HepG2 (cell line): ENCODE measurements around the gene LCE2C. TPM values are rescaled to one million over a fixed set of nuclear protein-coding genes. Genes with fewer than 3 reads are reported as not detected.

Experiments
- ATAC-seq: fragments of 200-7000 bp; cut with Tn5 transposase; 3 replicates; pipeline ENCODE4 v1.9.1; 2020; ENCODE audit warnings: mild to moderate bottlenecking, moderate library complexity
- BruUV-seq: library from RNA; stranded (reverse); fragments of 400-500 nt; replicated peaks from 2 replicates; lab custom pipeline; 2021; lab: Mats Ljungman, UMichigan
- CTCF ChIA-PET: fragments of 300-600 bp; formaldehyde crosslinking; extraction: SDS; loops from one replicate; lab custom pipeline; 2021; ENCODE audit warnings: low total read pairs, inconsistent platforms, low intra/inter-chr PET ratio; lab: Yijun Ruan, JAX
- POLR2A ChIA-PET: fragments of 350-600 bp; sonication (Branson Sonifier 250); formaldehyde crosslinking; loops from one replicate; lab custom pipeline; 2020; ENCODE audit warnings: antibody characterized with exemption, inconsistent platforms; lab: Yijun Ruan, JAX
- DNase-seq: peaks from one replicate; pipeline ENCODE4 v3.0.0-alpha.2; 2015; ENCODE audit warnings: low spot score
- FAIRE-seq: peaks from 3 replicates; lab custom pipeline; 2011; peaks lifted over from hg19 to GRCh38; lab: Jason Lieb, UNC
- H2AFZ ChIP-seq: one replicate; pipeline ENCODE4 v1.6.1; 2011; ENCODE audit warnings: low read length, inconsistent platforms
- H3K27ac ChIP-seq: fragments of 300-600 bp; 3 replicates; pipeline ENCODE4 v1.8.0; 2011; ENCODE audit warnings: mixed run types, mild to moderate bottlenecking, mixed read lengths, low read length, inconsistent platforms; ENCODE audit not compliant: insufficient read depth; ENCODE audit errors: extremely low read length
- H3K27me3 ChIP-seq, 2 experiments: fragments of 200-600 bp in 1 of 2; 2 replicates in 1 of 2; 3 replicates in 1 of 2; pipeline versions ENCODE4 v1.6.0 to v1.8.0; 2011; ENCODE audit warnings: low read length in 2 of 2, mild to moderate bottlenecking in 2 of 2, moderate library complexity in 2 of 2, inconsistent platforms in 1 of 2; ENCODE audit not compliant: insufficient read depth in 2 of 2, control insufficient read depth in 1 of 2
- H3K36me3 ChIP-seq, 2 experiments: fragments of 200-600 bp in 1 of 2; replicated peaks in 1 of 2; 2 replicates in 1 of 2; 3 replicates in 1 of 2; pipeline versions ENCODE4 v1.5.1 to v1.8.0; 2011; ENCODE audit warnings: low read length in 2 of 2, inconsistent platforms in 1 of 2; ENCODE audit not compliant: insufficient read depth in 2 of 2, control insufficient read depth in 1 of 2
- H3K4me1 ChIP-seq: 2 replicates; pipeline ENCODE4 v1.5.1; 2012; ENCODE audit warnings: low read length, inconsistent platforms; ENCODE audit not compliant: insufficient read depth
- H3K4me2 ChIP-seq: 2 replicates; pipeline ENCODE4 v1.6.0; 2011; ENCODE audit warnings: low read depth, low read length, inconsistent platforms
- H3K4me3 ChIP-seq, 3 experiments: fragments of 200-600 bp in 1 of 3; sonication (generic), shearing (Covaris generic) in 1 of 3; replicated peaks in 1 of 3; 2 replicates each; pipeline ENCODE4 v1.5.1; 2011 to 2016; ENCODE audit warnings: low read length in 3 of 3, inconsistent platforms in 2 of 3, low read depth in 2 of 3, mild to moderate bottlenecking in 2 of 3, control low read depth in 1 of 3, mixed read lengths in 1 of 3; ENCODE audit not compliant: insufficient read depth in 1 of 3
- H3K79me2 ChIP-seq: one replicate; pipeline ENCODE4 v1.6.1; 2011; ENCODE audit warnings: low read length, inconsistent platforms; ENCODE audit not compliant: insufficient read depth
- H3K9ac ChIP-seq: 2 replicates; pipeline ENCODE4 v1.6.0; 2011; ENCODE audit warnings: mild to moderate bottlenecking, low read depth, low read length, inconsistent platforms; ENCODE audit not compliant: insufficient read depth
- H3K9me3 ChIP-seq: 2 replicates; pipeline ENCODE4 v1.5.1; 2012; ENCODE audit warnings: mild to moderate bottlenecking, low read length
- H4K20me1 ChIP-seq: 2 replicates; pipeline ENCODE4 v1.6.0; 2011; ENCODE audit warnings: inconsistent platforms, mild to moderate bottlenecking, low read length, moderate library complexity; ENCODE audit not compliant: insufficient read depth
- BORCS8-MEF2B ChIP-seq: sonication (generic); formaldehyde crosslinking; IDR thresholded peaks from 2 replicates; pipeline ENCODE4 v1.8.0; 2022; ENCODE audit warnings: mild to moderate bottlenecking, missing genetic modification reagents
- CREB1 ChIP-seq, 2 experiments: fragments of 450-650 bp in 1 of 2; IDR thresholded peaks; 2 replicates each; pipeline ENCODE4 v1.6.1; 2016 to 2017; ENCODE audit warnings: control low read depth in 1 of 2, mild to moderate bottlenecking in 1 of 2, missing compliant biosample characterization in 1 of 2, missing genetic modification characterization in 1 of 2
- HDAC2 ChIP-seq: sonication (generic); formaldehyde crosslinking; IDR thresholded peaks from 2 replicates; pipeline ENCODE4 v1.4.0; 2020; ENCODE audit warnings: missing genetic modification reagents
- SMARCE1 ChIP-seq: fragments of 450-650 bp; IDR thresholded peaks from 2 replicates; pipeline ENCODE4 v1.6.1; 2017; ENCODE audit warnings: borderline replicate concordance
- THAP11 ChIP-seq: IDR thresholded peaks from 2 replicates; pipeline ENCODE4 v1.6.1; 2016; ENCODE audit warnings: missing biosample characterization, missing genetic modification reagents
- ZNF224 ChIP-seq: sonication (generic); formaldehyde crosslinking; IDR thresholded peaks from 2 replicates; pipeline ENCODE4 v1.5.0; 2020; ENCODE audit warnings: mild to moderate bottlenecking, missing genetic modification reagents
- ZNF329 ChIP-seq: sonication (generic); formaldehyde crosslinking; IDR thresholded peaks from 2 replicates; pipeline ENCODE4 v1.9.0; 2021; ENCODE audit warnings: low read depth, mild to moderate bottlenecking, missing genetic modification reagents
- ZNF7 ChIP-seq: IDR thresholded peaks from 2 replicates; pipeline ENCODE4 v1.6.1; 2016; ENCODE audit warnings: missing biosample characterization, missing genetic modification reagents
- ZNF782 ChIP-seq: sonication (generic); formaldehyde crosslinking; IDR thresholded peaks from 2 replicates; pipeline ENCODE4 v1.4.0; 2020; ENCODE audit warnings: missing genetic modification reagents, mild to moderate bottlenecking, borderline replicate concordance
- in situ Hi-C: cut with HindIII; loops from 2 replicates; pipeline ENCODE4 v1.10.0; 2017; ENCODE audit warnings: low pct_unique_long_range_greater_than_20kb; ENCODE audit not compliant: extremely low pct_ligation_motif_present
- intact Hi-C: fragments of 100-400 bp; cut with micrococcal nuclease; formaldehyde crosslinking; loops from one replicate; pipeline ENCODE4 v1.10.0; 2022; ENCODE audit not compliant: unreplicated experiment
- polyA plus RNA-seq, 8 experiments: library from polyadenylated mRNA; depleted of rRNA in 3 of 8; stranded (reverse) in 7 of 8; unstranded in 1 of 8; fragments of >200 nt; fragmentation: Illumina TruSeq in 4 of 8; extraction: Trizol in 4 of 8; gene quantifications; 2 replicates each; pipeline versions ENCODE4 v1.2.1 to v1.2.3, GENCODE V29; 2011 to 2016; ENCODE audit warnings: low read depth in 4 of 8, missing spikeins in 1 of 8, mixed read lengths in 1 of 8; ENCODE audit not compliant: insufficient read depth in 1 of 8
- total RNA-seq, 5 experiments: library from RNA; depleted of rRNA; stranded (reverse); fragments of >200 nt; fragmentation: Illumina TruSeq; extraction: Trizol; gene quantifications; 2 replicates each; pipeline ENCODE4 v1.2.3, GENCODE V29; 2016; ENCODE audit warnings: low read depth in 1 of 5
- TF ChIP-seq, protein P1 (sequence below): sonication (generic); formaldehyde crosslinking; IDR thresholded peaks from 2 replicates; pipeline ENCODE4 v1.8.0; 2022; ENCODE audit warnings: low read depth, missing genetic modification reagents

LCE2C gene
- total and polyA plus RNA-seq, 2 of the 13 experiments (the other 11 are each of a cell fraction or from before 2014, with no cell fraction given): not detected

DNA sequence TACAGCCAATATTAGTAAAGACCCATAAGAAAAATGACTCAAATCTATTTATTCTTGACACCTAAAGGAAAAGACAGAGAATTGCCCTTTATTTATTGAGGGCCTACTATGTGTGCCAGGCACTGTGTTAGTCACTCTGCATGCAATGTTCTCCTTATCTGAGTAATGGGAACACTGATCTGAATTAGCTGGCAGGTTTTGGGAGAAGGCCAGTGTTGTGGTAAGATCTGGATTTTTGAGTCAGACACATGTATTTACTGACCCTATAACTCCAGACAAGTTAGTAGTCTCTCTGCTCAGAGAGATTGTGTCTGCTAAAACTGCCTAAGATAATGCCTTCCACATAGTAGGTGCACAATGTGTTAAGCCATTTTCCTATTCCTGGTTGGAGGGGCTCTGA lies 50.2 kb downstream of the LCE2C start:
- H3K9ac ChIP-seq: no peak overlapping the region
- TF ChIP-seq ZNF7 (CRISPR knock-in tag) (no peak), ZNF224 (CRISPR knock-in tag) (no peak), ZNF329 (CRISPR knock-in tag) (no peak), SMARCE1 (no peak), HDAC2 (CRISPR knock-in tag) (no peak), BORCS8-MEF2B (CRISPR knock-in tag) (no peak), THAP11 (CRISPR knock-in tag) (no peak), ZNF782 (CRISPR knock-in tag) (no peak), CREB1 (IDR thresholded peaks at IDR 0.05) (no peak), CREB1 (CRISPR knock-in tag; IDR thresholded peaks at IDR 0.05) (no peak)
- TF ChIP-seq, protein P1, sequence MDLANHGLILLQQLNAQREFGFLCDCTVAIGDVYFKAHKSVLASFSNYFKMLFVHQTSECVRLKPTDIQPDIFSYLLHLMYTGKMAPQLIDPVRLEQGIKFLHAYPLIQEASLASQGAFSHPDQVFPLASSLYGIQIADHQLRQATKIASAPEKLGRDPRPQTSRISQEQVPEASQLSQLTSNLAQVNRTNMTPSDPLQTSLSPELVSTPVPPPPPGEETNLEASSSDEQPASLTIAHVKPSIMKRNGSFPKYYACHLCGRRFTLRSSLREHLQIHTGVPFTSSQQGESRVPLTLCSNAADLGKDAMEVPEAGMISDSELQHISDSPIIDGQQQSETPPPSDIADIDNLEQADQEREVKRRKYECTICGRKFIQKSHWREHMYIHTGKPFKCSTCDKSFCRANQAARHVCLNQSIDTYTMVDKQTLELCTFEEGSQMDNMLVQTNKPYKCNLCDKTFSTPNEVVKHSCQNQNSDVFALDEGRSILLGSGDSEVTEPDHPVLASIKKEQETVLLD: no peak
- intact Hi-C loops: no loop called here
- H3K9me3 ChIP-seq: no peaks in the 10 kb centered on the region
- no peak overlapping the region for H3K4me3 ChIP-seq
- no peak overlapping the region for H3K4me2 ChIP-seq
- no peaks in the 10 kb centered on the region for H3K27me3 ChIP-seq
- in situ Hi-C loops: no loop called here
- ChIA-PET POLR2A (no interaction called here), CTCF (no interaction called here)
- no peak overlapping the region for H2AFZ ChIP-seq
- DNase-seq (no peak), ATAC-seq (no peak), FAIRE-seq (no peak)
- H3K4me1 ChIP-seq: no peaks in the 10 kb centered on the region
- H3K27ac ChIP-seq: no peak overlapping the region
- no peaks in the 10 kb centered on the region for H4K20me1 ChIP-seq
- H3K79me2 ChIP-seq: no peaks in the 10 kb centered on the region
- BruUV-seq: no TSS peak
- no peaks in the 10 kb centered on the region for H3K36me3 ChIP-seq

Other genes starting within 250 kb of the LCE2C start
- gene LCE5A, start 164.5 kb upstream of the LCE2C start, total RNA-seq (2016; rRNA removed; fragmentation: Illumina TruSeq; extraction: Trizol): not detected in 2 replicates
- not detected in 2 replicates for gene LCE5A, start 164.5 kb upstream of the LCE2C start, polyA plus RNA-seq (2011; rRNA removed)
- not detected in 2 replicates for gene CRCT1, start 160.8 kb upstream of the LCE2C start, total RNA-seq (2016; rRNA removed; fragmentation: Illumina TruSeq; extraction: Trizol)
- not detected in 2 replicates for gene CRCT1, start 160.8 kb upstream of the LCE2C start, polyA plus RNA-seq (2011; rRNA removed)
- gene LCE3E, start 108.5 kb upstream of the LCE2C start, total RNA-seq (2016; rRNA removed; fragmentation: Illumina TruSeq; extraction: Trizol): not detected in 2 replicates
- gene LCE3E, start 108.5 kb upstream of the LCE2C start, polyA plus RNA-seq (2011; rRNA removed): not detected in 2 replicates
- not detected in 2 replicates for gene LCE3D, start 94.8 kb upstream of the LCE2C start, total RNA-seq (2016; rRNA removed; fragmentation: Illumina TruSeq; extraction: Trizol)
- gene LCE3D, start 94.8 kb upstream of the LCE2C start, polyA plus RNA-seq (2011; rRNA removed): not detected in 2 replicates
- not detected in 2 replicates for gene LCE3C, start 75.0 kb upstream of the LCE2C start, total RNA-seq (2016; rRNA removed; fragmentation: Illumina TruSeq; extraction: Trizol)
- not detected in 2 replicates for gene LCE3C, start 75.0 kb upstream of the LCE2C start, polyA plus RNA-seq (2011; rRNA removed)
- gene LCE3B, start 61.5 kb upstream of the LCE2C start, total RNA-seq (2016; rRNA removed; fragmentation: Illumina TruSeq; extraction: Trizol): not detected in 2 replicates
- gene LCE3B, start 61.5 kb upstream of the LCE2C start, polyA plus RNA-seq (2011; rRNA removed): not detected in 2 replicates
- gene LCE3A, start 52.2 kb upstream of the LCE2C start, total RNA-seq (2016; rRNA removed; fragmentation: Illumina TruSeq; extraction: Trizol): not detected in 2 replicates
- gene LCE3A, start 52.2 kb upstream of the LCE2C start, polyA plus RNA-seq (2011; rRNA removed): not detected in 2 replicates
- not detected in 2 replicates for gene LCE2D, start 11.9 kb upstream of the LCE2C start, total RNA-seq (2016; rRNA removed; fragmentation: Illumina TruSeq; extraction: Trizol)
- not detected in 2 replicates for gene LCE2D, start 11.9 kb upstream of the LCE2C start, polyA plus RNA-seq (2011; rRNA removed)
- not detected in 2 replicates for gene LCE2B, start 10.8 kb downstream of the LCE2C start, total RNA-seq (2016; rRNA removed; fragmentation: Illumina TruSeq; extraction: Trizol)
- not detected in 2 replicates for gene LCE2B, start 10.8 kb downstream of the LCE2C start, polyA plus RNA-seq (2011; rRNA removed)
- not detected in 2 replicates for gene LCE2A, start 23.1 kb downstream of the LCE2C start, total RNA-seq (2016; rRNA removed; fragmentation: Illumina TruSeq; extraction: Trizol)
- not detected in 2 replicates for gene LCE2A, start 23.1 kb downstream of the LCE2C start, polyA plus RNA-seq (2011; rRNA removed)
- gene LCE4A, start 32.9 kb downstream of the LCE2C start, total RNA-seq (2016; rRNA removed; fragmentation: Illumina TruSeq; extraction: Trizol): not detected in 2 replicates
- gene LCE4A, start 32.9 kb downstream of the LCE2C start, polyA plus RNA-seq (2011; rRNA removed): not detected in 2 replicates
- not detected in 2 replicates for gene KPRP, start 82.7 kb downstream of the LCE2C start, total RNA-seq (2016; rRNA removed; fragmentation: Illumina TruSeq; extraction: Trizol)
- gene KPRP, start 82.7 kb downstream of the LCE2C start, polyA plus RNA-seq (2011; rRNA removed): not detected in 2 replicates
- gene LCE1F, start 99.9 kb downstream of the LCE2C start, total RNA-seq (2016; rRNA removed; fragmentation: Illumina TruSeq; extraction: Trizol): not detected in 2 replicates
- not detected in 2 replicates for gene LCE1F, start 99.9 kb downstream of the LCE2C start, polyA plus RNA-seq (2011; rRNA removed)
- not detected in 2 replicates for gene LCE1E, start 111.0 kb downstream of the LCE2C start, total RNA-seq (2016; rRNA removed; fragmentation: Illumina TruSeq; extraction: Trizol)
- gene LCE1E, start 111.0 kb downstream of the LCE2C start, polyA plus RNA-seq (2011; rRNA removed): 0.12 TPM in 2 replicates
- not detected in 2 replicates for gene LCE1D, start 121.4 kb downstream of the LCE2C start, total RNA-seq (2016; rRNA removed; fragmentation: Illumina TruSeq; extraction: Trizol)
- not detected in 2 replicates for gene LCE1D, start 121.4 kb downstream of the LCE2C start, polyA plus RNA-seq (2011; rRNA removed)
- not detected in 2 replicates for gene LCE1C, start 131.4 kb downstream of the LCE2C start, total RNA-seq (2016; rRNA removed; fragmentation: Illumina TruSeq; extraction: Trizol)
- gene LCE1C, start 131.4 kb downstream of the LCE2C start, polyA plus RNA-seq (2011; rRNA removed): not detected in 2 replicates
- not detected in 2 replicates for gene LCE1B, start 136.7 kb downstream of the LCE2C start, total RNA-seq (2016; rRNA removed; fragmentation: Illumina TruSeq; extraction: Trizol)
- gene LCE1B, start 136.7 kb downstream of the LCE2C start, polyA plus RNA-seq (2011; rRNA removed): not detected in 2 replicates
- not detected in 2 replicates for gene LCE1A, start 152.2 kb downstream of the LCE2C start, total RNA-seq (2016; rRNA removed; fragmentation: Illumina TruSeq; extraction: Trizol)
- gene LCE1A, start 152.2 kb downstream of the LCE2C start, polyA plus RNA-seq (2011; rRNA removed): not detected in 2 replicates
- not detected in 2 replicates for gene LCE6A, start 167.6 kb downstream of the LCE2C start, total RNA-seq (2016; rRNA removed; fragmentation: Illumina TruSeq; extraction: Trizol)
- gene LCE6A, start 167.6 kb downstream of the LCE2C start, polyA plus RNA-seq (2011; rRNA removed): not detected in 2 replicates
- gene LCE7A, start 184.7 kb downstream of the LCE2C start, total RNA-seq (2016; rRNA removed; fragmentation: Illumina TruSeq; extraction: Trizol): not detected in 2 replicates
- not detected in 2 replicates for gene LCE7A, start 184.7 kb downstream of the LCE2C start, polyA plus RNA-seq (2011; rRNA removed)
- gene SMCP, start 203.0 kb downstream of the LCE2C start, total RNA-seq (2016; rRNA removed; fragmentation: Illumina TruSeq; extraction: Trizol): not detected in 2 replicates
- not detected in 2 replicates for gene SMCP, start 203.0 kb downstream of the LCE2C start, polyA plus RNA-seq (2011; rRNA removed)
- gene IVL, start 233.3 kb downstream of the LCE2C start, total RNA-seq (2016; rRNA removed; fragmentation: Illumina TruSeq; extraction: Trizol): not detected in 2 replicates
- gene IVL, start 233.3 kb downstream of the LCE2C start, polyA plus RNA-seq (2011; rRNA removed): not detected in 2 replicates